Stimulated activated naive CD8-positive, alpha-beta T cell treated with anti-CD3 and anti-CD28 coated beads, Interleukin-15, Interleukin-2, amounts not matched to agents 100 ng/mL and 50 ng/mL, for 24 hours (primary cell): ENCODE measurements around the gene KEL.

Experiments
- H3K27ac Mint-ChIP-seq: one replicate; pipeline ENCODE4 v1.8.0; 2021; ENCODE audit warnings: mild to moderate bottlenecking, mixed read lengths
- H3K27me3 Mint-ChIP-seq: one replicate; pipeline ENCODE4 v1.8.0; 2021; ENCODE audit warnings: mixed read lengths
- H3K36me3 Mint-ChIP-seq: one replicate; pipeline ENCODE4 v1.8.0; 2021; ENCODE audit warnings: low read depth, mixed read lengths
- H3K4me1 Mint-ChIP-seq: one replicate; pipeline ENCODE4 v1.8.0; 2021; ENCODE audit warnings: low read depth, mixed read lengths
- H3K4me3 Mint-ChIP-seq: one replicate; pipeline ENCODE4 v1.8.0; 2021; ENCODE audit warnings: mild to moderate bottlenecking, mixed read lengths
- H3K9me3 Mint-ChIP-seq: one replicate; pipeline ENCODE4 v1.8.0; 2021; ENCODE audit warnings: mixed read lengths

KEL gene

DNA sequence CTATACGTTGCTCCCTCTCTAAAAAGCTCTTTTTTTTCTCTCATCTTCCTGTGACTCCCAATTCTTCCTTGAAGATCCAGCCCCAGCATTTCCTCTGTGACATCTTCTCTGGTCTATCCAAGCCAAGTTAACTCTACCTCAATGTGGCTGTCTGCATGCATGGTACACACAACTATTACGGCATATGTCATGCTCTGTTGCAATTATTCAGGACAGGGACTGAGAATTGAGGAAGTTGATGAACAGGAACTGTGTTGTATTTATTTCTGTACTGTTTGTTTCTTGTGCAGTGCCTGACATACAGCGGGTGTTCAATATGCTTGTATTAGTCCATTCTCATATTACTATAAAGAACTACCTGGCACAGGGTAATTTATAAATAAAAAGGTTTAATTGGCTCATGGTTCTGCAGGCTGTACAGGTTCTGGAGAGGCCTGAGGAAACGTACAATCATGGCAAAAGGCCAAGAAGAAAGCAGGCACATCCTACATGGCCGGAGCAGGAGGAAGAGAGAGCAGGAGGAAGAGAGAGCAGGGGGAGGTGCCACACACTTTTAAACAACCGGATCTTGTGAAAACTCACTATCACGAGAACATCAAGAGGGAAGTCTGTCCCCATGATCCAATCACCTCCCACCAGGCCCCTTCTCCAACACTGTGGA, 34.9 kb downstream of the KEL start:
- Mint-ChIP-seq H3K4me1 (no peaks in the 10 kb centered on the region), H3K36me3 (no peaks in the 10 kb centered on the region), H3K27ac (no peak overlapping the region), H3K27me3 (no peaks in the 10 kb centered on the region), H3K4me3 (no peak overlapping the region), H3K9me3 (no peaks in the 10 kb centered on the region)

DNA sequence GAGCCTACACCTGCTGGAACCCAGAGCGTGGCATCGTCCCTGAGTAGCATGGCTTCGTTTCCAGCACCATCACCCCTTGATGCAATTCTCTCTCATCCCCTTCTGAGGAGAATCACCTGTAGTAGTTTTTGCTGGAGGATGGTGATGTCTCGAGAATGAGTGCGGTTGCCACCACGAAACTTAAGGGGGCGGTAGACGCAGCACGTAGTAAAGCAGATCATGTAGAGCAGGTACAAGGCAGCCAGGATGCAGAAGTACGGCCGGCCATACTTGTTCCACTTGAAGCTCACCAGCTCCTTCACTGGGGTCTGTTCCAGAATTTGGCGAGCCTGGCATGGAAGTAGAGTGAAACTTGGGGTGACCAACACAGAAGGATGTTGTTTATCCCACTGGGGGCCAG, 36.8 kb downstream of the KEL start:
- H3K27me3 Mint-ChIP-seq: no peaks in the 10 kb centered on the region
- no peaks in the 10 kb centered on the region for H3K9me3 Mint-ChIP-seq
- H3K27ac Mint-ChIP-seq: no peak overlapping the region
- H3K4me3 Mint-ChIP-seq: no peak overlapping the region
- H3K36me3 Mint-ChIP-seq: no peaks in the 10 kb centered on the region
- H3K4me1 Mint-ChIP-seq: no peaks in the 10 kb centered on the region

DNA sequence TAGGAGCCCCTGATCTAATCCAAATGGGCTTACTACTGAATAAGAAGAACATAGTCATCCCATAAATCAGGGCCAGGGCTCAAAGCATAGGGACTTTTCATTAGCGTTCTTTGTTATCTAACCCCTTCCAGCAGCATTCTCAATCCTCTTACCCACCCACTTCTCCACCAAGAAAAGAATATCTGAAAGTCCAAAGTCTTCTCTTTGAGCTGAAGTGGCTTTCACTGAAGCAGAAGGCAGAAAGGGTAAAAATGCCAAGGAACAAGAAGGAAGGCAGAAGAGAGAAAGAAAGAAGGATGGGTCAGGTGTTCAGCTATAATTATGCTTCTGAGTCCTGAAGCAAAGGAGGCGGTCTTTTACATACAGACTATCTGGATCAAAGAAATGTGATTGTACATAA, 38.8 kb downstream of the KEL start:
- Mint-ChIP-seq H3K36me3 (no peaks in the 10 kb centered on the region), H3K27me3 (peaks cover 2% of the 10 kb centered on the region), H3K27ac (no peak overlapping the region), H3K9me3 (no peaks in the 10 kb centered on the region), H3K4me3 (no peak overlapping the region), H3K4me1 (no peaks in the 10 kb centered on the region)

DNA sequence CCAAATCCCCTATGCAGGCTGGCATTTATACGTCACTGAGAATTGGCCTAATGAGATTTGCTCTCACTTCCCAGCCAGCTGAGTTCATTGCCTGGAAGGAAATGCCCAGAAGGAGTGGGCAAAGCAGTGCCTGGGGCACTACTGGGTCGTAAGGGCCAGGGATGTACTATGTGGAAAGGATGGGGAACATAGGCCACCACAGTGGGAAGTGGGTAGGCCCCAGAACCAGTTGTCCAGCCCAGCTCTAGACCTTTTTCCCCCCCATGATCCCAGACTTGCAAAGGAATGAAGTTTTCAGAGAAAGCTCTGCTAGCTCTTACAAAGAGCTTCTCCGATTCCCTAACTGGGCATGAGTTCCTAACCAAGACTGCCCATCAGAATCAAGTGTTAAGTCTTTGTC, 42.5 kb downstream of the KEL start:
- Mint-ChIP-seq H3K27me3 (peaks cover 6% of the 10 kb centered on the region), H3K4me1 (no peaks in the 10 kb centered on the region), H3K27ac (no peak overlapping the region), H3K4me3 (no peak overlapping the region), H3K9me3 (no peaks in the 10 kb centered on the region), H3K36me3 (no peaks in the 10 kb centered on the region)

DNA sequence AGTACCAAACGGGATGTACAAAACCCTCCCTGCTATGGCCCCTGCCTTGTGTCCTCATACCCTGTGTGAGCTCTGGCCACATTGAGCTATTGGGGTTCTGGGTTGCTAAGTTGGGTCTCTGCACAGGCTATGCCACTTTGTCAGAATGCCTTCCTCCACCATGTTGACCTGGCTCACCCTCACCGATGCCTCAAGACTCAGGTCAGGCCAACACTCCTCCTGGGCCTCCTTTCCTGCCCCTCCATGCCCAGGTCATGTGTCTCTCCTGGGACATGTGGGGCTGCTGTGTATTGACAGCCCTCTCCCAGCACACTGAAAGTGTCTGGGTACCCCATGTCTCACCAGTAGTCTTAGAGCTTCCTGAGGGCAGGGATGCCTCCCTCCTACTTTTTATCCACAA, 43.3 kb downstream of the KEL start:
- H3K36me3 Mint-ChIP-seq: no peaks in the 10 kb centered on the region
- no peak overlapping the region for H3K4me3 Mint-ChIP-seq
- no peak overlapping the region for H3K27ac Mint-ChIP-seq
- H3K4me1 Mint-ChIP-seq: no peaks in the 10 kb centered on the region
- H3K9me3 Mint-ChIP-seq: no peaks in the 10 kb centered on the region
- H3K27me3 Mint-ChIP-seq: peaks cover 6% of the 10 kb centered on the region

DNA sequence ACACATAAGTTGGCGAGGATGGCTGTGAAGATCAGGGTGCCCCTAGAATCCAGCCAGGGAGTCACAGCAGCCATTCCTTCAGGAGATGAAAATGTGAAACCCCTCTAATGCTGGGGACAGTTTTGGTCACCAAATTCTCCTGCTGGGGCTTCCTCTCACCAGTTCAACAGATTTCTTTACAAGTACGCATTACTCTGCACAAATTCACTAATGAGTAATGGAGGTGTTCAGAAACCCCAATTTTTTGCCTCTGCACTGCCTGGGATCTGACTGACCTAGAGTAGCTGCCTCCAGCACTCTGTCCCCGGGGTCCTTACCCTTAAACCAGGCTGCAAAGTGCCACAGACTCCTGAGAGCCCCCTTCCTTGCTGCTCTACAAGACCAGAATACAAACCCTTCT, 44.7 kb downstream of the KEL start:
- Mint-ChIP-seq H3K36me3 (no peaks in the 10 kb centered on the region), H3K4me1 (no peaks in the 10 kb centered on the region), H3K27me3 (peaks cover 6% of the 10 kb centered on the region), H3K27ac (no peak overlapping the region), H3K4me3 (no peak overlapping the region), H3K9me3 (no peaks in the 10 kb centered on the region)

DNA sequence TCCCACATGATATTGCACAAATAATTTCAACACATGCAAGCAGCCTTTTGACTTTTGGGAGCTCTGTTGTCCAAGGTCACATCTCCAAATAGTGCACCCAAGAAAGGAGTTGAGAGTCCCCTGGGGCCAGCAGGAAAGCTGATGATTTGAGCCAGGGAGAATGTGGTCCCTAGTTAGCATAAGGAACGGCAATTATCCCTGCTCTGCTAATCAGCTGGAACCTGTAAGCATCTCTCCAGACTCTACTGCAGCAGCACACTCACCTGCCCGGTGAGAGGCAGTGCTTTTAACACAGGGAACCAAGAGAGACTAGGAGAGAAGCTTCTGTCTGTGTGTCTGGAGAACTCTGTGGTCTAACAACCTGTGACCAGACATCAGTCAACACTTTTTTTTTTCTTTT, 45.7 kb downstream of the KEL start:
- H3K4me1 Mint-ChIP-seq: no peaks in the 10 kb centered on the region
- H3K27ac Mint-ChIP-seq: no peak overlapping the region
- H3K9me3 Mint-ChIP-seq: no peaks in the 10 kb centered on the region
- no peak overlapping the region for H3K4me3 Mint-ChIP-seq
- H3K36me3 Mint-ChIP-seq: no peaks in the 10 kb centered on the region
- H3K27me3 Mint-ChIP-seq: peaks cover 12% of the 10 kb centered on the region

DNA sequence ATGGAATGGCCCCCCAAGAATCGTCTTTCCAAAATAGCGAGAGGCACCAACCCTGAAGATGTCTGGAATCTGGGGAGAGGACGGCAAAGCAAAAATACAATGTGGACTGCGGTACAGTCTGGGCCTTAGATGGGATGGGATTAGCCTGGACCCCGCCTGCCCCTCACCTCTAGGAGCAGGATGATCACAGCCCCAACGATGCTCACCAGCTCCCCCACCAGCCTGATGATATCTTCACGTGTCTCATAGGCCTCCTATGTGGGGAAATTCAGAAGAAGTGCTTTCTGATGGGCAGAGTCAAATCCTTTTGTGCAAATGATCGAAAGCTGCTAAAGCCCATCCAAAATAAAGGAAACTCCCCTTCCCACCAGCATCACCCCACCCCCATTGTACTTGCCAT, 46.8 kb downstream of the KEL start:
- Mint-ChIP-seq H3K36me3 (no peaks in the 10 kb centered on the region), H3K27me3 (peaks cover 16% of the 10 kb centered on the region), H3K9me3 (no peaks in the 10 kb centered on the region), H3K27ac (no peak overlapping the region), H3K4me1 (no peaks in the 10 kb centered on the region), H3K4me3 (no peak overlapping the region)

DNA sequence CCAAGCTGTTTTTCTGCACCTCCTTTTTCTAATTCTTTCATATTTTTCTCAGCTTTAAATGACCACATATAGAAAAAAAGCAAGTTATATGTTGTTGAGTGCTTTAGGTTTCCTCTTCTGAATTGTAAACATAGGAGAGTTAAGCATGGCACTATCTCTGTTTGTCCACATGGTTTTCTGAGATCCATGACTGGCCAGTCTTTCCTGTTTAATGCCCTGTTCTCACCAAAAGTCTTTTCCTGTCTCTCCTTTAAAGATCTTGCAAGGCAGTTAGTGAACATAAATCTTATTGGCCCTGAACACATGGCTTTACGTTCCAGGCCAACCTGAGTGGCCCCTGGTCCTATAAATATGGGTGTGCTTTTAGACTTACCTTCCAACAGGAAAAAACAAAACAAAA, 48.0 kb downstream of the KEL start:
- Mint-ChIP-seq H3K4me3 (no peak overlapping the region), H3K9me3 (no peaks in the 10 kb centered on the region), H3K4me1 (no peaks in the 10 kb centered on the region), H3K27ac (no peak overlapping the region), H3K36me3 (no peaks in the 10 kb centered on the region), H3K27me3 (peaks cover 19% of the 10 kb centered on the region)

DNA sequence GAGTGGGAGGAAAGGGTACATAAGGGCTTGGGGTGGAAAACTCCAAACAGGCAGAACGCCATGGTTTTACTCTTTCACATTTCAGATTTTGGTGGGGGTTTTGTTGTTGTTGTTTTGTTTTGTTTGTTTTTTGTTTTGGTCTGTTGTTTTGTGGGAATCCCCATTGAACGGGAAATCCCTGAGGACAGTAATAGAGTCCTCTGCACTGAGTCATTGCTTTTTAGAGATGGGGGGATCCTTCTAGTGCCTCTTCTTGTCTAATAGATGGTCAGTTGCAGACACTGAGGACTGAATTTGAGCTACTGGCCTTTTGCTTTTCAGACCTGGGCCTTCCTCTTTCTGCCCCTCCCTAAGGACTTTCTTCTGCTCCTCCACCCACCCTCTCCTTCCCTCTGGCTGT, 48.6 kb downstream of the KEL start:
- Mint-ChIP-seq H3K27ac (no peak overlapping the region), H3K4me3 (no peak overlapping the region), H3K36me3 (no peaks in the 10 kb centered on the region), H3K4me1 (no peaks in the 10 kb centered on the region), H3K9me3 (no peaks in the 10 kb centered on the region), H3K27me3 (peaks cover 23% of the 10 kb centered on the region)

DNA sequence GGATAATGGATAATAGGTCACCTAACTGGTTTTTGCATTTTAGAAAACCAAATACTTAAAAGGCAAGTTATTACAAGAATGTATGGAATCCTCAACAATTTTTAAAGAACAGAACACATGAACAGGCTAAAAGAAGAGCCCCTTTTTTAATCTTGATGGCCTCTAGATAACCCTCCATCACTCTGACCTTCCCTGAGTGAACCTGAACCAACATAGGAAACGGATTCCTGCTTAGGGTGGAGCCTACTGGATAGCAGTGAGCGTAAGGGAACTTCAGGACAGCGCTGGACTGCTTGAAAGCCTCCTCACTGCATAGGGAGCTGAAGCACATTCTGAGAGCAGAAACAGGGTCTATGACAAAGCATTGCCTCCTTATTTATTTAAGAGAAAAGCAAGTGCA, 49.1 kb downstream of the KEL start:
- Mint-ChIP-seq H3K36me3 (no peaks in the 10 kb centered on the region), H3K4me1 (no peaks in the 10 kb centered on the region), H3K27me3 (peaks cover 24% of the 10 kb centered on the region), H3K9me3 (no peaks in the 10 kb centered on the region), H3K27ac (no peak overlapping the region), H3K4me3 (no peak overlapping the region)

DNA sequence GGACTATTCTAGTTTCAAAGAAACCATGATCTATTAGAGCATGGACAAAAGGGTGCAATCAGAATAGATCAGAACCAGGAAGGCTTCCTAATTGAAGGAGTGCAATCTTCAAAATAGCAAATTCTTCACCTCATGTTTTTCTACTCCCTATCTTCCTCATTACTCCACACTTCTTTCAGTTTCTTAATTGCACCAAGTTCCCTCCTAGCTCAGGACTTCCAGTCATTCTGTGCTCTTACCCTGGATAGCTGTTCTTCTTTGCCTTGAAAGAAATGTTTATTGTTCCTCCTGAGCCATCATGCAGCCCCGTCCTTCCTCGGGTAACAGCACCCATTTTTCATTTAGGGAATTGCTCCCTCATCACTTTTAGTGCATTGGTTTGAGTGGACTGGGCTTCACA, 51.7 kb downstream of the KEL start:
- Mint-ChIP-seq H3K4me3 (no peak overlapping the region), H3K36me3 (no peaks in the 10 kb centered on the region), H3K4me1 (no peaks in the 10 kb centered on the region), H3K9me3 (no peaks in the 10 kb centered on the region), H3K27me3 (peaks cover 26% of the 10 kb centered on the region), H3K27ac (no peak overlapping the region)

DNA sequence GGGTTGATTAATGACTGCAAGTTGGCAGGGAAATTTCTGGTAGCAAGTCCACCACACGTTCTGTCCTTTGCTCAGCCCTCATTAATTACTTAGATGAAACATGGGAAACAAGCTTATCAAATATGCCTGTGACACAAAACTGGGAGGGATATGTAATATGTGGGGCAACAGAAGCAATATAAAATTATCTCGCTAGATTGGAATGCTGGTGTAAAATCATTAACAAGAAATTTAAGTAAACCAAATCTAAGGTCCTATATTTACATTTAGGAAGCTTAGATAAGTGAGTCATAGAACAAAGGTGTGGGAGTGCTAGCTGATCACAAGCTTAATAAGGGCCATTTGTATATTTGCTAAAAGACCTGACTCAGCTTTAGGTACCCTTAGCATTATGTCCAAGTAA, 52.1 kb downstream of the KEL start:
- H3K36me3 Mint-ChIP-seq: no peaks in the 10 kb centered on the region
- H3K27me3 Mint-ChIP-seq: peaks cover 26% of the 10 kb centered on the region
- H3K4me3 Mint-ChIP-seq: no peak overlapping the region
- H3K9me3 Mint-ChIP-seq: no peaks in the 10 kb centered on the region
- no peak overlapping the region for H3K27ac Mint-ChIP-seq
- no peaks in the 10 kb centered on the region for H3K4me1 Mint-ChIP-seq

DNA sequence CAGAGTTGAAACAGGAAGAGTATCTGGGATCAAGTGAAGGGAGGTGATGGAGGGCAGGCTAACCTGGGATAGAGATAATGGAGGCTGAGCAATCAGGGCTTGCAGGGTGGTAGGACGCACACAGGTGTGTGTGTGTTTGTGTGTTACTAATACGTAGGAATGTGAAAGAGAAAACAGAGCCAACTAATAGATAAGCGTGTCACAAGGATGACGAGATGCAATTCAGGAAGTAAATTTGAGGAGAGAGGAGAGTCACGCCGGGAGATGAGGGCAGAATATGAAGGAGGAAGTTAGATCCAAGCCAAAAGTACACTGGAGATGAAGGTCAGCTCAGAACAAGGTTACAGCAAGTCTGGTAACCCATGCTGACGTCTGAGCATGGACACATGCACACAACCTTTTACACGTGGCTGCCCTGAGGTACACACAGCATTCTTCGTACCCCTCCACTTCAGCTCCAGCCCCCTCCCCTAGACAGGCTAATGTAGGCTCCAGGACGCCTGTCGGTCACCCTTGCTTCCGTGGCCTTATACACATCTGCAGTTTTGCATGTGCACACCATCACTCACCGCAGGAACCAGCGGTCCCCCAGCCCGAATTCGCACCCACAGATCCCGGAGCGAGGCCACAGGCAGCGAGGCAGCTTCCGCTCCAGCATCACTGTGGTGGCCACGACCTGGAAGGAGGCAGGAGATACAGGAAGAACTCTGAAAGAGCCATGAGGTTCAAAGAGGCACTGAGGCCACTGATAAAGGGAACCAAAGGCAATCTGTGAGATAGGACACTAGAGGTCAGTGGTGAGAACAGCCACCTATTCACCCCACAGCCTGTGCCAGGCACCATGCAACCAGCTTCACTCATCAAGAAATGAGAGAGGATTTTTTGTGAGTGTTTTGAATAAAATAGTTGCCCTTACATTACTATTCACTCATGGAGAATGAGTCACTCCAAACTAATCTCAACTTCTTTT, 53.0 kb downstream of the KEL start:
- H3K9me3 Mint-ChIP-seq: no peaks in the 10 kb centered on the region
- H3K36me3 Mint-ChIP-seq: no peaks in the 10 kb centered on the region
- H3K27me3 Mint-ChIP-seq: peaks cover 26% of the 10 kb centered on the region
- no peak overlapping the region for H3K27ac Mint-ChIP-seq
- no peak overlapping the region for H3K4me3 Mint-ChIP-seq
- H3K4me1 Mint-ChIP-seq: no peaks in the 10 kb centered on the region

DNA sequence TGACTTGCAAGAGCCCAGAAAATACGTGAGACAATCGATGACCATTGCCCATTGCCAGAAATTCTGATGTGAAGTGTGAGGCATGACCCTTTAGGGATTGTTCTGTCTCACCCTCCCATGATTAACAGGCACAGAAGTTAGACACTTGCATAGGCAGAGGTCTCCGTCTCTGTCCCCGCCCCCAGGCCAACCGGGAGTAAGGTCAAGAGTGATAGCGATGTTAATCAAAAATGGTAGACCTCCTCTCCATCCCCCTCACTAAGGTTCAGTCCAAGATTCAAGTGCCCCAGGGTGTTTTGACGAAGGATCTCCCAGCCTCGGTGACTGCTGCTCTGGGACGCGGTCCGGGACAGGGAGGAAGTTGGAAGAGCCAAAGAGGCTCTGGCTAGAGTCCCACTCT, 53.9 kb downstream of the KEL start:
- Mint-ChIP-seq H3K4me1 (no peaks in the 10 kb centered on the region), H3K4me3 (no peak overlapping the region), H3K27me3 (peaks cover 26% of the 10 kb centered on the region), H3K27ac (no peak overlapping the region), H3K9me3 (no peaks in the 10 kb centered on the region), H3K36me3 (no peaks in the 10 kb centered on the region)

DNA sequence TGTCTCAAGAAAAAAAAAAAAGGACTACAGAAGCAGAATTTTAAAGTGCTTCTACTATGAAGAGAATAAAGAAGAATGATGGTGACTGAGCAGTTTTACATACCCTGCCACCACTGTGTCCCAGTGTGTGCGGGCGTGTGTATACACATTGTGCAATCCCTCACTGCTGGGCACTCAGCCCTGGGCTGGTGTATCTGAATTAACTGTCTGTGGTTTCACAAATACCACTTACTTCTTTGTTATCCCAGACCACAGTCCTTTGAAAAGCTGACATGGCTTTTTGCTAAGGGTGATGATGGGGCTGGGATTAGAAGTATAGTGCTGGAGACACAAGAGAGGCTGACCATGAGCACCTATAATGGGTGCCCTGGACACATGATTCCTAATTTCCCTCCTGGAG, 55.5 kb downstream of the KEL start:
- no peak overlapping the region for H3K4me3 Mint-ChIP-seq
- H3K36me3 Mint-ChIP-seq: no peaks in the 10 kb centered on the region
- no peaks in the 10 kb centered on the region for H3K4me1 Mint-ChIP-seq
- no peak overlapping the region for H3K27ac Mint-ChIP-seq
- peaks cover 22% of the 10 kb centered on the region for H3K27me3 Mint-ChIP-seq
- H3K9me3 Mint-ChIP-seq: no peaks in the 10 kb centered on the region
